NCI-H2196 treated with DMSO at 0.1 percent for 48 hours (cell line): ENCODE data around the gene PBOV1.

Experiments
- DNase-seq: peaks from one replicate; lab custom pipeline; 2025; ENCODE audit not compliant: unreplicated experiment; lab: John Stamatoyannopoulos, UW

PBOV1 gene

GRCh38 chr6:138218449-138218848, at the start of gene PBOV1:
PBOV1 (minus strand) TSS chr6:138218491; CDS start chr6:138218395, 96 bp downstream.
- no peak for DNase-seq

- no peak for DNase-seq
Observed at GRCh38 chr6:138266095-138266494, 47.8 kb upstream of the PBOV1 start.

- no peak for DNase-seq
Observed at GRCh38 chr6:138264372-138264880, 46.1 kb upstream of the PBOV1 start.

GRCh38 chr6:138263963-138264362, 45.7 kb upstream of the PBOV1 start:
- DNase-seq = no peak

- DNase-seq = no peak
Observed at GRCh38 chr6:138261116-138261780, 43.0 kb upstream of the PBOV1 start.

- DNase-seq = peak; percentile 23
Observed at GRCh38 chr6:138258991-138259390, 40.7 kb upstream of the PBOV1 start.

GRCh38 chr6:138258197-138258596, 39.9 kb upstream of the PBOV1 start:
- DNase-seq = no peak

GRCh38 chr6:138257638-138258040, 39.3 kb upstream of the PBOV1 start:
- DNase-seq = no peak

GRCh38 chr6:138255443-138255842, 37.2 kb upstream of the PBOV1 start:
- DNase-seq = no peak

GRCh38 chr6:138253731-138254130, 35.4 kb upstream of the PBOV1 start:
- peak; percentile 4 for DNase-seq

GRCh38 chr6:138250513-138251247, 32.4 kb upstream of the PBOV1 start:
- DNase-seq = peak; percentile 12

GRCh38 chr6:138250053-138250452, 31.8 kb upstream of the PBOV1 start:
- DNase-seq = no peak

- no peak for DNase-seq
Observed at GRCh38 chr6:138248878-138249277, 30.6 kb upstream of the PBOV1 start.

- DNase-seq = no peak
Observed at GRCh38 chr6:138248011-138248410, 29.7 kb upstream of the PBOV1 start.

GRCh38 chr6:138246650-138247440, 28.6 kb upstream of the PBOV1 start:
- no peak for DNase-seq

GRCh38 chr6:138245751-138246150, 27.5 kb upstream of the PBOV1 start:
- no peak for DNase-seq

- DNase-seq = no peak
Observed at GRCh38 chr6:138242987-138243592, 24.8 kb upstream of the PBOV1 start.

GRCh38 chr6:138241934-138242333, 23.6 kb upstream of the PBOV1 start:
- no peak for DNase-seq

GRCh38 chr6:138241381-138241780, 23.1 kb upstream of the PBOV1 start:
- no peak for DNase-seq

- DNase-seq = no peak
Observed at GRCh38 chr6:138240476-138241245, 22.4 kb upstream of the PBOV1 start.
